H1 (cell line): ENCODE data around the gene MTTP. TPM values are rescaled to one million over a fixed set of nuclear protein-coding genes. Genes with fewer than 3 reads are reported as not detected.

ENCODE experiments used
- CTCF ChIA-PET: fragments of 300-600 bp; sonication (Branson Sonifier 250); formaldehyde crosslinking; loops from one replicate; lab custom pipeline; 2021; ENCODE audit not compliant: partially characterized antibody; lab: Charles Lee
- POLR2A ChIA-PET: fragments of 300-600 bp; sonication (Branson Sonifier 250); formaldehyde crosslinking; loops from one replicate; lab custom pipeline; 2021; ENCODE audit warnings: inconsistent platforms; ENCODE audit not compliant: partially characterized antibody; lab: Charles Lee
- DNase-seq, 2 experiments: peaks; one replicate each; pipeline versions ENCODE4 v3.0.0 to v3.0.0-alpha.2; 2010 to 2022; ENCODE audit warnings: low spot score in 2 of 2, low read depth in 1 of 2, mixed read lengths in 1 of 2
- FAIRE-seq: peaks from 2 replicates; lab custom pipeline; 2011; peaks lifted over from hg19 to GRCh38; lab: Jason Lieb, UNC
- H2AFZ ChIP-seq: 2 replicates; pipeline ENCODE4 v1.8.1; 2012; ENCODE audit warnings: low read length, inconsistent platforms
- H2AK5ac ChIP-seq: 2 replicates; pipeline ENCODE4 v1.6.1; 2013; ENCODE audit warnings: low read depth, low read length
- H2BK120ac ChIP-seq: replicated peaks from 2 replicates; pipeline ENCODE3; 2013; ENCODE audit warnings: low read depth, low read length, inconsistent platforms
- H2BK12ac ChIP-seq: 2 replicates; pipeline ENCODE4 v1.6.1; 2013; ENCODE audit warnings: low read depth, low read length
- H2BK15ac ChIP-seq: 2 replicates; pipeline ENCODE4 v1.6.1; 2013; ENCODE audit warnings: low read length
- H2BK20ac ChIP-seq: 2 replicates; pipeline ENCODE4 v1.6.1; 2013; ENCODE audit warnings: low read length
- H2BK5ac ChIP-seq: 2 replicates; pipeline ENCODE4 v1.6.1; 2013; ENCODE audit warnings: low read depth, low read length
- H3K14ac ChIP-seq: 2 replicates; pipeline ENCODE4 v1.6.1; 2013; ENCODE audit warnings: inconsistent platforms; ENCODE audit not compliant: insufficient read length
- H3K18ac ChIP-seq: 2 replicates; pipeline ENCODE4 v1.6.1; 2013; ENCODE audit warnings: low read length; ENCODE audit errors: extremely low read depth
- H3K23ac ChIP-seq: 2 replicates; pipeline ENCODE4 v1.6.1; 2013; ENCODE audit warnings: inconsistent platforms; ENCODE audit not compliant: insufficient read length
- H3K23me2 ChIP-seq: 2 replicates; pipeline ENCODE4 v1.6.1; 2013; ENCODE audit warnings: low read depth, low read length
- H3K27ac ChIP-seq: 2 replicates; pipeline ENCODE4 v1.6.1; 2011; ENCODE audit warnings: low read depth, low read length, inconsistent platforms
- H3K27me3 ChIP-seq, 4 experiments: replicated peaks in 1 of 4; 1 replicate in 1 of 4; 2 replicates in 3 of 4; pipeline versions ENCODE4 v1.6.1 to v1.8.1; 2011 to 2013; ENCODE audit warnings: low read length in 3 of 4, mild to moderate bottlenecking in 3 of 4, inconsistent platforms in 2 of 4, mixed read lengths in 2 of 4, moderate library complexity in 1 of 4; ENCODE audit not compliant: control insufficient read depth in 3 of 4, insufficient read depth in 3 of 4; ENCODE audit errors: extremely low read depth in 1 of 4
- H3K36me3 ChIP-seq, 4 experiments: 2 replicates each; pipeline versions ENCODE4 v1.6.1 to v1.8.1; 2011 to 2013; ENCODE audit warnings: mild to moderate bottlenecking in 4 of 4, low read length in 3 of 4, moderate library complexity in 2 of 4, control low read depth in 1 of 4, inconsistent platforms in 1 of 4; ENCODE audit not compliant: insufficient read depth in 4 of 4, control insufficient read depth in 2 of 4
- H3K4ac ChIP-seq: replicated peaks from 2 replicates; pipeline ENCODE3; 2013; ENCODE audit warnings: low read length, low read depth, mixed read lengths, inconsistent platforms; ENCODE audit not compliant: insufficient read length
- H3K4me1 ChIP-seq, 4 experiments: replicated peaks in 1 of 4; 1 replicate in 1 of 4; 2 replicates in 3 of 4; pipeline versions ENCODE4 v1.6.1 to v1.8.1; 2011 to 2013; ENCODE audit warnings: low read length in 3 of 4, inconsistent platforms in 2 of 4, mixed read lengths in 1 of 4; ENCODE audit not compliant: insufficient read depth in 4 of 4, control insufficient read depth in 3 of 4
- H3K4me2 ChIP-seq, 2 experiments: 2 replicates each; pipeline versions ENCODE4 v1.6.1 to v1.8.1; 2011 to 2013; ENCODE audit warnings: low read depth in 2 of 2, low read length in 2 of 2, control low read depth in 1 of 2, inconsistent platforms in 1 of 2, mild to moderate bottlenecking in 1 of 2; ENCODE audit not compliant: insufficient read depth in 1 of 2
- H3K4me3 ChIP-seq, 4 experiments: fragments of 200-600, 300-600 bp in 1 of 4; sonication (generic), shearing (Covaris generic), sonication (Bioruptor Twin) in 1 of 4; 2 replicates each; pipeline versions ENCODE4 v1.5.1 to v1.8.1; 2011 to 2016; ENCODE audit warnings: low read length in 4 of 4, low read depth in 3 of 4, control low read depth in 2 of 4, inconsistent platforms in 2 of 4, mild to moderate bottlenecking in 2 of 4, mixed read lengths in 1 of 4, moderate library complexity in 1 of 4; ENCODE audit not compliant: insufficient read depth in 2 of 4; ENCODE audit errors: extremely low read depth in 1 of 4
- H3K56ac ChIP-seq: replicated peaks from 2 replicates; pipeline ENCODE3; 2013; ENCODE audit warnings: low read depth, mild to moderate bottlenecking, mixed read lengths, low read length, inconsistent platforms; ENCODE audit not compliant: insufficient read length
- H3K79me1 ChIP-seq: 2 replicates; pipeline ENCODE4 v1.6.1; 2013; ENCODE audit warnings: low read depth, low read length, control low read depth
- H3K79me2 ChIP-seq, 2 experiments: 2 replicates each; pipeline versions ENCODE4 v1.6.1 to v1.8.1; 2012 to 2013; ENCODE audit warnings: low read length in 2 of 2, mild to moderate bottlenecking in 2 of 2, inconsistent platforms in 1 of 2; ENCODE audit not compliant: insufficient read depth in 2 of 2, control insufficient read depth in 1 of 2
- H3K9ac ChIP-seq, 4 experiments: replicated peaks in 1 of 4; 1 replicate in 1 of 4; 2 replicates in 3 of 4; pipeline versions ENCODE4 v1.6.1 to v1.8.1; 2011 to 2013; ENCODE audit warnings: low read depth in 3 of 4, low read length in 3 of 4, control low read depth in 2 of 4, mild to moderate bottlenecking in 2 of 4, moderate library complexity in 2 of 4, inconsistent platforms in 1 of 4; ENCODE audit errors: extremely low read depth in 1 of 4
- H3K9me3 ChIP-seq, 2 experiments: 2 replicates each; pipeline versions ENCODE4 v1.6.1 to v1.8.1; 2012 to 2013; ENCODE audit warnings: mild to moderate bottlenecking in 2 of 2, moderate library complexity in 2 of 2, control low read depth in 1 of 2, inconsistent platforms in 1 of 2, low read depth in 1 of 2, low read length in 1 of 2, mixed read lengths in 1 of 2; ENCODE audit not compliant: insufficient read depth in 2 of 2
- H4K20me1 ChIP-seq, 2 experiments: replicated peaks in 1 of 2; 2 replicates each; pipeline versions ENCODE3 to v1.8.1; 2011 to 2013; ENCODE audit warnings: inconsistent platforms in 2 of 2, low read length in 2 of 2, mild to moderate bottlenecking in 1 of 2; ENCODE audit not compliant: insufficient read depth in 2 of 2, control insufficient read depth in 1 of 2
- H4K5ac ChIP-seq: 2 replicates; pipeline ENCODE4 v1.6.1; 2013; ENCODE audit warnings: low read length, low read depth, mixed read lengths, inconsistent platforms; ENCODE audit not compliant: insufficient read length
- H4K8ac ChIP-seq: 2 replicates; pipeline ENCODE4 v1.8.0; 2013; ENCODE audit warnings: mild to moderate bottlenecking, moderate library complexity, low read length, inconsistent platforms; ENCODE audit not compliant: insufficient read depth; ENCODE audit errors: extremely low read depth
- H4K91ac ChIP-seq: replicated peaks from 2 replicates; pipeline ENCODE3; 2013; ENCODE audit warnings: low read length, mixed read lengths, inconsistent platforms; ENCODE audit not compliant: insufficient read length
- CBX8 ChIP-seq: fragments of 300-800, 300-1000 bp; sonication (generic); IDR thresholded peaks from 2 replicates; pipeline ENCODE4 v1.7.1; 2016; ENCODE audit warnings: low read depth, low read length, borderline replicate concordance
- CEBPB ChIP-seq: IDR thresholded peaks from 2 replicates; pipeline ENCODE4 v1.6.1; 2012; ENCODE audit warnings: low read depth, low read length
- CHD1 ChIP-seq: IDR thresholded peaks from 2 replicates; pipeline ENCODE4 v1.6.1; 2012; ENCODE audit warnings: low read depth, low read length, improper control_type of control experiment
- NANOG ChIP-seq: IDR thresholded peaks from 2 replicates; pipeline ENCODE4 v1.6.1; 2011; ENCODE audit warnings: low read length, low read depth, mild to moderate bottlenecking, inconsistent platforms; ENCODE audit not compliant: insufficient read depth, poor library complexity, severe bottlenecking
- POLR2A ChIP-seq, 2 experiments: IDR thresholded peaks; 1 replicate in 1 of 2; 2 replicates in 1 of 2; pipeline ENCODE4 v1.6.1; 2011; ENCODE audit warnings: low read depth in 2 of 2, low read length in 2 of 2, mild to moderate bottlenecking in 2 of 2; ENCODE audit errors: control extremely low read depth in 1 of 2
- RBBP5 ChIP-seq: IDR thresholded peaks from 2 replicates; pipeline ENCODE4 v1.7.1; 2012; ENCODE audit warnings: low read depth, mild to moderate bottlenecking, inconsistent platforms, low read length, moderate library complexity, borderline replicate concordance
- RXRA ChIP-seq: IDR thresholded peaks from 2 replicates; pipeline ENCODE4 v1.6.1; 2011; ENCODE audit warnings: low read depth, mild to moderate bottlenecking, low read length, moderate library complexity; ENCODE audit not compliant: insufficient read depth
- TAF7 ChIP-seq: optimal IDR thresholded peaks from 2 replicates; pipeline ENCODE3; 2011; ENCODE audit warnings: low read depth, mild to moderate bottlenecking, inconsistent platforms, low read length, moderate library complexity, borderline replicate concordance
- WGBS, 2 experiments: shearing (Covaris generic) in 1 of 2; methylation state at CpG; one replicate each; pipeline versions ENCODE4 v1.1.6 to v1.1.7; 2013 to 2015; ENCODE audit warnings: low lambda C conversion rate in 2 of 2, mixed read lengths in 2 of 2, inconsistent platforms in 1 of 2, low coverage in 1 of 2, missing lambda C conversion rate in 1 of 2; ENCODE audit not compliant: insufficient replicate concordance in 2 of 2, insufficient coverage in 1 of 2, insufficient read length in 1 of 2; ENCODE audit errors: extremely low coverage in 1 of 2, missing lambda C conversion rate in 1 of 2; 5-methylcytosine and 5-hydroxymethylcytosine counted together
- polyA plus RNA-seq, 7 experiments: library from polyadenylated mRNA; depleted of rRNA in 3 of 7; stranded (reverse) in 5 of 7; unstranded in 2 of 7; fragments of >200 nt in 5 of 7; fragments of 200-250 nt in 2 of 7; gene quantifications; 1 replicate in 5 of 7; 2 replicates in 1 of 7; 4 replicates in 1 of 7; pipeline versions ENCODE4 v1.2.1 to v1.2.3, GENCODE V29; 2011 to 2013; ENCODE audit warnings: missing spikeins in 2 of 7, mixed read lengths in 2 of 7
- total RNA-seq: library from RNA; stranded (reverse); fragmentation: NEBNext Ultra II Directional; extraction: Animal tissue kit (Norgen Biotek cat#: 25700); gene quantifications from 2 replicates; pipeline ENCODE4 v1.2.1, GENCODE V29; 2021
- TF ChIP-seq, protein P1 (sequence below): IDR thresholded peaks from 2 replicates; pipeline ENCODE4 v1.6.1; 2012; ENCODE audit warnings: inconsistent platforms
- TF ChIP-seq, protein P2 (sequence below): IDR thresholded peaks from 2 replicates; pipeline ENCODE4 v1.6.1; 2011; ENCODE audit warnings: low read depth, mild to moderate bottlenecking, low read length; ENCODE audit not compliant: insufficient read depth

Gene MTTP
- total and polyA plus RNA-seq, 2 of the 8 experiments (the other 6 are each of a cell fraction or from before 2014, with no cell fraction given) = 0.12 to 0.26 TPM

DNA sequence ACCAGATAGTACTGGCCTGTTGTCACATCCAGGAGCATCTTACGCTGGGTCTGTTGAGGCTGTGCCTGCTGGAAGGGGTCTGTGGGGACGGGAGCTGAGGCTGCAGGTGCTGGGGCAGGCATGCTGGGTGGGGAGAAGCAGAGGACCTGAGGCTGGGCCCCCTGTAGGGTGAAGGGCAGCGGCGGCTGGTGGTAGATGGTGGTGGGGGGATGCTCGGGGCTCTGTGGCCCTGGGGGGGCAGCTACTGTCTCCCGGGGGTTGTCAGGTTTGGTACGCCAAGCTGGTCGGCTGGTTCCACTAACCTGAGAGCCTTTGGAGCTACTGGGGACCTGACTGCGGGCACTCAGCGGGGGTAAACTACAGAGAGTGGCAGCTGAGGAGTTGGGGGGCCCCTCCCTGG, 75.2 kb downstream of the MTTP start:
- 95% methylated on average over 8 of the region's 10 CpGs; no CpG with 5 or more reads in 1 of the 2 experiments for WGBS, 2 experiments
- Histone ChIP-seq H4K20me1 (no peaks in the 10 kb centered on the region), H3K4me1 (peaks cover 0 to 7% (median 5%) of the 10 kb centered on the region in 4 experiments; a peak in 3 of 7 replicates), H3K27me3 (peaks cover 4 to 13% (median 5%) of the 10 kb centered on the region in 4 experiments; a peak in 5 of 7 replicates), H3K36me3 (no peaks in the 10 kb centered on the region), H2BK20ac (no peak overlapping the region), H3K23me2 (no peaks in the 10 kb centered on the region), H3K56ac (no peak overlapping the region), H2BK15ac (no peak overlapping the region), H3K4ac (no peak overlapping the region), H2BK120ac (no peak overlapping the region), H2AK5ac (no peak overlapping the region), H3K9ac (no peak overlapping the region), H3K23ac (no peak overlapping the region), H3K4me3 (no peak overlapping the region), H3K9me3 (no peaks in the 10 kb centered on the region), H4K91ac (no peak overlapping the region), H2BK12ac (peak overlapping the region; percentile 39; the same call in 1 of the 2 replicates), H2BK5ac (no peak overlapping the region), H3K18ac (no peak overlapping the region; the same call in 1 of the 2 replicates), H3K4me2 (no peak overlapping the region), H2AFZ (no peak overlapping the region), H3K79me1 (no peaks in the 10 kb centered on the region), H3K27ac (no peak overlapping the region), H4K5ac (no peak overlapping the region), H3K79me2 (no peaks in the 10 kb centered on the region), H3K14ac (no peak overlapping the region), H4K8ac (no peak overlapping the region)
- ChIA-PET POLR2A (interaction anchor here (1.4 kb wide), 1 partner anchor 561 kb away, joined by 4 read pairs; the partner anchor contains the start of gene ADH5), CTCF (interaction anchor here (0.5 to 1.4 kb wide), 2 partner anchors 81 to 83 kb away, joined by 3 to 4 read pairs; no protein-coding TSS in a partner anchor)
- DNase-seq (no peak), FAIRE-seq (no peak)
- TF ChIP-seq NANOG (no peak), RBBP5 (no peak), TAF7 (no peak), POLR2A (IDR thresholded peaks at IDR 0.05; ENCODE audit: control extremely low read depth in 1 of 2, low read depth in 2 of 2, low read length in 2 of 2) (no peak), CBX8 (no peak), RXRA (no peak), CEBPB (no peak), CHD1 (no peak)
- TF ChIP-seq, protein P1, sequence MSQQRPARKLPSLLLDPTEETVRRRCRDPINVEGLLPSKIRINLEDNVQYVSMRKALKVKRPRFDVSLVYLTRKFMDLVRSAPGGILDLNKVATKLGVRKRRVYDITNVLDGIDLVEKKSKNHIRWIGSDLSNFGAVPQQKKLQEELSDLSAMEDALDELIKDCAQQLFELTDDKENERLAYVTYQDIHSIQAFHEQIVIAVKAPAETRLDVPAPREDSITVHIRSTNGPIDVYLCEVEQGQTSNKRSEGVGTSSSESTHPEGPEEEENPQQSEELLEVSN = no peak
- TF ChIP-seq, protein P2, sequence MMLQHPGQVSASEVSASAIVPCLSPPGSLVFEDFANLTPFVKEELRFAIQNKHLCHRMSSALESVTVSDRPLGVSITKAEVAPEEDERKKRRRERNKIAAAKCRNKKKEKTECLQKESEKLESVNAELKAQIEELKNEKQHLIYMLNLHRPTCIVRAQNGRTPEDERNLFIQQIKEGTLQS = no peak
